Left renal pelvis (tissue), 4 donors: ENCODE measurements around the gene YOD1. TPM values are rescaled to one million over a fixed set of nuclear protein-coding genes. Genes with fewer than 3 reads are reported as not detected.
"Not testable (repeated sequence)": the region's sequence is repeated elsewhere in the genome, so short reads cannot be mapped to it uniquely, and the experiment has no call there.

ENCODE experiments used
- DNase-seq, 4 donors: peaks; one replicate each; pipeline ENCODE4 v3.0.0-alpha.2; 2013; ENCODE audit warnings: low read depth in 4 of 4, low spot score in 3 of 4
- polyA plus RNA-seq, 4 donors: library from polyadenylated mRNA; unstranded; fragments of 120-200 nt; gene quantifications; one replicate each; pipeline ENCODE4 v1.2.1, GENCODE V29; 2013; ENCODE audit not compliant: insufficient read length in 4 of 4

The YOD1 gene
- polyA plus RNA-seq, 4 donors: 9.9 to 18.8 (median 14.4) TPM

GRCh38 chr1:207050480-207051190, 373 bp downstream of the YOD1 start:
- peak; percentile 82 to 89 (median 88) for DNase-seq

GRCh38 chr1:207049974-207050391, 1.0 kb downstream of the YOD1 start:
- DNase-seq: no peak

DNA sequence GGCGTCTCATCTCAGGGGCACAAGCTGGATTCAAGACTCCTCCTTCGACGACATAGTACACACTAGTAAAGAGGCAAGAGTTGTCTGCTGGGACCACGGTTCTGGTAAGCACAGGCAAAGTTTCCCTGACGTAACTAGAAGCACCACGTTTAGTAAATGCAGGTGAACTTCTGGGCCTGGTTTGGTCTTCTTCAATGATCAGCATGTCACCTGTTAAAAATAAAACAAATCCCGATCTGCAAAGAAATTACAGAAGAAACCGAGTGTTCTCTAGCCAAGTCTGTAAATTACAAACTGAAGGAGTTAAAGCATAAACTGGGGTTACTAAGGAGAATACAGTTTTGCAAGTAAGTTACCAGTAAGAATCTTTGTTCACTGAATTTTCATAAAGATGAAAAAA, 1.5 kb downstream of the YOD1 start:
- no peak for DNase-seq

DNA sequence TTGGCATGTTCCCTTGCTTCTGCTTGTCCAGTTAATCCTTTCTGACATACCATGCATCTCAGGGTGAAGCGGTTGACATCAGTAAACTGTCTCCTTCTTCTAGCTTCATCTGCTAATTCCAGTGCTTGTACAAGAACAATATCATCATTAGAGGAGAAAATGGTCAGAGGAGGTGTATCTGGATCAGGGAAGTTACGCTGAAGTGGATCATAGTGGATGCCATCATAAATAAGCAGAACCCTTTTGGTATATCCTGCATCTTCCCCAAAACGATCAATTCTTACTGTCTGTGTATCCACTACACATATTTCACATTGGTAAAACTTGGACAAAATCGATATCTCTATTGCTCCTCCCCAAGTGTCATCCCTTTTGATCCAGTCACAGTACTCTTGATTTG, 2.0 kb downstream of the YOD1 start:
- DNase-seq: no peak

DNA sequence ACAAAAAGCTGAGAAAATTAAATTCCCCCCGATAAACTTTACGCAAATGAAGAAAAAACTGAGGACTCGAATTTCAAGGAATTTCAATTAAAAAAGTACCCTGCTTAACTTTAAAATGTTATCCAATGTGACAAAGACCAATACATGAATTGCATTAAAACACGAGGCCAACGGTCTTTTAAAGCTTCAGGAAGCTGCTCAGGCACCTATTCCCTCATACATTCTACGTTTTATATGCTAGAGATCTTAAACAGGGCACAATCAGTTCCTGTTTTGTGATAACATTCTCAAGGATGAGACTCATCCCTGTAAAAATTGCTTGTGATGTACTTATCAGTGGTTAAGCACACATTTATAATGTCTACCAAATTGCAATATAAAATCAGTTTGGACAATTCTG, 3.0 kb downstream of the YOD1 start:
- no peak for DNase-seq

DNA sequence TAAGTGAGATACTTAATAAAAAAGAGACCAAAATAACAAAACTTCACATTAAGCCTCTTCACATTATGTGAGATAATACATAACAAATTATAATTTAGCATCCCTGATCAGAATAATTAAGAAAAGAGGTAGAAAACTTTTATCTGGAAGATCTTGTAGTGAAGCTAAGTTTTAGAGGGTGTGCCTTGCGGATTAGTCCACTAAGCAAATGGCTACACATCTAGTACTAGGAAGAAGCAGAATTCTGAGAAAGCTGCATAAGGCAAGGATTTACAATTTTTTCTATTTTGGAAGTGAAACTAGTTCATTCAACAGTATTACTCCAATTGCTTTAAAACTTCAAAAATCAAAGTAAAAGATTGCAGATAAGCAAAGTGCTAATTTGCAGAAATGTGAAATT, 3.5 kb downstream of the YOD1 start:
- DNase-seq: no peak

- no peak for DNase-seq
These were observed 5.6 kb downstream of the YOD1 start for GRCh38 chr1:207045453-207045852.

GRCh38 chr1:207041397-207041796, 9.6 kb downstream of the YOD1 start:
- DNase-seq: not testable (repeated sequence)

DNA sequence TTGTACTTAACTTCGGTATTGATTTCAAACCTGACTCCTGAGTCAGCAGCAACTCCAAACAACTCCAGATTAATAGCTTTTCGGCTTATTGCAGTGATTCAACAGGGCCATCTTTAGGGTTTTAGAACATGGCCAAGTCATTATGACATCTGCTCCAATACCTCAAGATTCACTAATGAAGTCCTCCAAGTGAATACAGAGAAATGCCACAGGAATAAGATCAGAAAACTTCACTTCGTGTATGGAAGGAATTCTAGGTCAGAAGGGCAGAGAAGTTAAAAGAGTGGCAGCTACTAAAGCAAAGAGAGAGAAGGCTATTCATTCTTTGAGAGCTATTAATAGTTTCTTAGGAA, 10.9 kb downstream of the YOD1 start:
- DNase-seq: no peak

DNA sequence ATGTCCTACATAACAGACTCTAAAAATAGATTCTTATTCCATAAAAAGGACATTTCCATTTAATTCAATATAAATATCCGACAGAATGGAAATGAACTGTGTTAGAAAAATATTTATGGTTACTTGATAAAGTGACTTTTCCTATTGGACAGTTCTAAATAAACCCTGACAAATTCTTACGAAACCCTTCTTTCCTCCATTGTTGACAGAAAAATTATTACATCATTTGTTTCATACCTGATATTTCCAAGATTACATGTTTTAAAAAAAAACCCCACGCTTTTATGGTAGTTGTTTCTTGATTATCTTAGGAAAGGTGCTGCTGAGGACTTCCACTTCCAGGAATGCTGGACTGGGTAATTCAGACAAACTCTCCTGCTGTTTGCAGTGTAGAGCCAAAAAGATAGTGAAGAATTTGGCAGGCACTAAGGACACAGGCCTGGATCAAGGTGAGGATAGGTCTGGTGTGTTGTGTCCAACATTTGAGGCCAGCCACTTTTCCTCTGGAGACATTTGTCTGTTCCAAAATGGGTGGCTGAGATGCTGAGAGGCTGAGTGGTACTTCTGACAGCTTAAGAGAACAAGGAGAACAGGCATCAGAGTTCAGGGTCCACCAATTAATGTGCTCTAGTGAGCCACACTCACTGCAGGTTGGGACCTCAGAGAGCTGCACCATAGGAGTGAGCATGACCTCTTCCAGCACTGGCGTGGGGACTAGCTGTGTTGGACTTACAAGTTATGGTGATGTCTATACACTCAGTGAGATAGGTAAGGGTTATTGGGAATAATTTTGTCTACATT, 11.4 kb downstream of the YOD1 start:
- DNase-seq: no peak

DNA sequence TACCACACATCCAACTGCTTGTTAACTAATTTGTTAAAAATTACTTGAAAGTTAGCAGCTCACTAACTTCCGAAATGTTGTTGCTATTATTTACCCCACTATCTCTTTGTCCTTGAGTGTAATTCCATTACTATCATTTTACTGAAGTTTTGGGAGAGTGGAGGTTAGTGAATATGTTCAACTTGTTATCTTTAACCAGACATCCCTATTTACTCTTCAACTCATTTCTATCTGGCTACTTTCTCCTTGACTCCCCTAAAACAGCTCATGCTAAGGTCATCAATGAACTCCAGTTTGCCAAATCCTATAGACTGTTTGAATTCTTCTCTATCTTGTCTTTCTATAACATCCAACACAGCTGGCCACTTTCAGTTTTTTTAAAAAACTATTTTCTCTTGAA, 14.1 kb downstream of the YOD1 start:
- DNase-seq: no peak

GRCh38 chr1:207035877-207036551, 15.0 kb downstream of the YOD1 start:
- DNase-seq: no peak

GRCh38 chr1:207034998-207035397, 16.0 kb downstream of the YOD1 start:
- no peak for DNase-seq

- DNase-seq: no peak
These were observed 16.8 kb downstream of the YOD1 start for GRCh38 chr1:207034208-207034607.

GRCh38 chr1:207033302-207033701, 17.7 kb downstream of the YOD1 start:
- no peak for DNase-seq

DNA sequence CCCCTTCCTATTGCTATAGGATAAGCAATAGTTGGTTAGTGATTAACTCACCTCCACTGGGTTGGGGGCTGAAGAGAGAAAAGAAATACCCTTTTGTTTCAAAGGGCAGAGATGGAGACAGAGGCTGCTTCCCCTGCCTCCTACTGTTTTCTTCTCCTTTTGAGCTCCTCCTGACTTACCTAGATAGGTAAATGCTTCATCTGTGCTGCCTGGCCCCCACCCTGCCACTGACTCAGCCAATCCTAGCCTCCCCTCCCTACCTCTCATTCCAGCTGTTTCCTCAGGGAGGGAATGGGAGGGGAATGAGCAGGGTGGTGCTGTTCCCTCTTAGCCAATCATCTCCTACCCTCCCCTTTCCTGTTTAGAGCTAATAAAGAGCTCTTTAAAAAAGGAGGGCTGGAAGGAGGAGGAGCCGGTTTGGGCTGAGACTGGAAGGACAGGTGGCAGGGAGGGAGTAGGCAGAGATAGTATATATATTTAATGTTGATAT, 18.4 kb downstream of the YOD1 start, which contains the start of gene C1orf116:
Gene C1orf116, minus strand, starts transcription at position 229 of the 490 bp plus-strand sequence. CDS start 5,158 bp downstream, outside the sequence.
- no peak for DNase-seq

GRCh38 chr1:207031632-207032264, 19.3 kb downstream of the YOD1 start:
- no peak for DNase-seq

- DNase-seq: no peak
These were observed 20.0 kb downstream of the YOD1 start for GRCh38 chr1:207031016-207031415.

- no peak for DNase-seq
These were observed 20.4 kb downstream of the YOD1 start for GRCh38 chr1:207030522-207031009.

GRCh38 chr1:207029701-207030521, 21.1 kb downstream of the YOD1 start:
- no peak for DNase-seq
